Activated T-helper 1 cell treated with Interleukin-2 at 50 U/mL for 16 hours (primary cell): ENCODE results near the gene MYL6B.
"Not testable (repeated sequence)": the region's sequence is repeated elsewhere in the genome, so short reads cannot be mapped to it uniquely, and the experiment has no call there.

ENCODE experiments used
- DNase-seq: peaks from one replicate; pipeline ENCODE4 v3.0.0-alpha.2; 2020; ENCODE audit warnings: low read depth

MYL6B gene

DNA sequence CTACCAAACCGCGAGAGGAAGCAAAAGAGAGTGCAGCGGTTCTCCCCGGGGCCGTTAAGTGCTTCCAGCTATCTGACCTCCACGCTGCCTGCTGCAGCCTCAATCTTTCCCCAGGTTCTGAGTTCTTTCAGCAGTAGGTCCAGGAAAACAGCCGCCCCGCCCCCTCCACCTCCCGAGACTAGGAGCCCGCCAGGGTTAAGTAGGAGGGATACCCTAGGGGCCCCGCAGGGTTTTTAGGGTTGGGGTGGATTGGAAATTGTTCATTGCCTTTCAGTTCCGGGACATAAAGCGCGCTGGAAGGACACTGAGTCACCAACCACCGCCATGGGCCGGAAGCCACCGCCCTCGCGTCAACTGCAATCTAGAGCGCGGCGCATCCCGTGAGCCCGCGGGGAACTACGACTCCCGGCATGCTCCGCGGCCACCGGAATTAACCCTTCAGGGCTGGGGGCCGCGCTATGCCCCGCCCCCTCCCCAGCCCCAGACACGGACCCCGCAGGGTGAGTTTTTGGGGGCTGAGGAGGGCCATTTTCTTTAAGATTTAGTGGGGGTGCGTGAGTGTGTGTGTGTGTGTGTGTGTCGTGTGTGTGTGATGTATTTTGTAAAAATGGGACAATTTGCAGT lies at the start of gene MYL6B:
TSS of gene MYL6B (plus strand) at position 456 of the 624 bp plus-strand sequence. CDS start 1,332 bp downstream, outside the sequence.
- DNase-seq = peak; percentile 86

DNA sequence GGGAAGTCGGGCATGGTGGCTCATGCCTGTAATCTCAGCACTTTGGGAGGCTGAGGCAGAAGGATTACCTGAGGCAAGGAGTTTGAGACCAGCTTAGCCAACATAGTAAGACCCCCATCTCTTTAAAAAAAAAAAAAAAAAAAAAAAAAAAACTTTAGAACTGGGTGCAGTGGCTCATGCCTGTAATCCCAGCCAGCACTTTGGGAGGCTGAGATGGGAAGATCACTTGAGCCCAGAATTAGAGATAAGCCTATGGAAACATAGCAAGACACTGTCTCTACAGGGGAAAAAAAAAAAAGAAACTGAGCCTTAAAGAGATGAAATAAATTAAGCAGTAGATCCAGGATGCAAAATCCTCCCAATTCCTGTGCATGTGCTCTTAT lies 49.7 kb upstream of the MYL6B start:
- no peak for DNase-seq

DNA sequence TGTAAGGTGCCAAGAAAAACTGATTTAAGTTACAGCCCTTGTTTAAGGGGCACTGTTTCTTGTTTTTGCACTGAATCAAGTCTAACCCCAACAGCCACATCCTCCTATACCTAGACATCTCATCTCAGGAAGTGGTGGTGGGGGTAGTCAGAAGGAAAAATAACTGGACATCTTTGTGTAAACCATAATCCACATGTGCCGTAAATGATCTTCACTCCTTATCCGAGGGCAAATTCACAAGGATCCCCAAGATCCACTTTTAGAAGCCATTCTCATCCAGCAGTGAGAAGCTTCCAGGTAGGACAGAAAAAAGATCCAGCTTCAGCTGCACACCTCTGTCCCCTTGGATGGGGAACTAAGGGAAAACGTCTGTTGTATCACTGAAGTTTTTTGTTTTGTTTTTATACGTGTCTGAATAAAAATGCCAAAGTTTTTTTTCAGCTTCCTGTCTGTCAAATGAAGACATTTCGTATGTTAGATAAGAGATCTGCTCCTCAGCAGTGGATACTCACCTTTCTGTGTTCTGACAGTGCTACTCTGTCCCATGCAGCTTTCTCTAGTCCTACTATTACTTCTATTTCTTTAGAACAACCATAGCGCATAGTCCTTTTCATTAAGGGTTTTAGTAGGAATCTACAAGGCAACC lies 49.2 kb upstream of the MYL6B start:
- DNase-seq = no peak

DNA sequence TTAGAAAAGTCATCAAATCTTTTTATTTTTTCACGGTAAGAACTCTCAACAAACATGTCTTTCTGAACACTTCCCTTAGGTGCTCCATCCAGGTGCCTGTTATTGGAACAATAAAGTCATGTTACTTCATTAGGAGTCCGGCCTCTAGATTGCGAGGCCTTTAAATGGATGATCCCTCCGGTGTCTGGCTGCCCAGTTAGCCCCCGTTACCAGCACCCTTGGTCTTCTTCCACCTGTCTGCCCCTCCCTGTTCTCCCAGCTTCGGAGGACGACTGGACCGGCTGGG lies 48.6 kb upstream of the MYL6B start:
- no peak for DNase-seq

DNA sequence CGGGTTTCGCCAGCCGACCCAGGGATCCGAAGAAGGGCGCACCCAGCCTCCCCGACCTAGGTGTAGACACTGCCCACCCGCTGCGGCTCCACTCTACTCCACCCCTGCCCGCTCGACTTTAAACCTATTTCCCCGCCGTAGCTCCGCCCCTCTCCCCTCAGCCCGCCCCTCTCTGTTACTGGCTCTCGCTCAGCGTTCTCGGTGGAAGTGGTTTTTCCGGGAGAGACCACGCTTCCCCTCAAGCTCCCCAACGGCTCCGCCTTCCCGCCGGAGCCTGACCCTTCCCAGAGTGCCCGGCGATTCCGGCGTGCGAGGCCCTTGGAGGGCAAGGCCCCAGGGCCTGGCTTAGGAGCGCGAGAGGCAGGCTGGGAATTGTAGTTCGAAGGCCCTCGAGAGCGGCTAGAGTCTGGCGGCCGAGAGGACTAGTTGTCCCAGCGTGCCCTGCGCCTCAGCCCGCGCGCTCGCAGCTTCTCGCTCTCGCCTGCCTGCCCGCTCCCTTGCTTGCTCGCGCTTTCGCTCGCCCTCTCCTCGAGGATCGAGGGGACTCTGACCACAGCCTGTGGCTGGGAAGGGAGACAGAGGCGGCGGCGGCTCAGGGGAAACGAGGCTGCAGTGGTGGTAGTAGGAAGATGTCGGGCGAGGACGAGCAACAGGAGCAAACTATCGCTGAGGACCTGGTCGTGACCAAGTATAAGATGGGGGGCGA lies 48.1 kb upstream of the MYL6B start, which contains the start of gene PA2G4:
TSS of gene PA2G4 (plus strand) at position 451 of the 706 bp plus-strand sequence. CDS start at position 630, 179 bp downstream.
- peak; percentile 95 for DNase-seq

DNA sequence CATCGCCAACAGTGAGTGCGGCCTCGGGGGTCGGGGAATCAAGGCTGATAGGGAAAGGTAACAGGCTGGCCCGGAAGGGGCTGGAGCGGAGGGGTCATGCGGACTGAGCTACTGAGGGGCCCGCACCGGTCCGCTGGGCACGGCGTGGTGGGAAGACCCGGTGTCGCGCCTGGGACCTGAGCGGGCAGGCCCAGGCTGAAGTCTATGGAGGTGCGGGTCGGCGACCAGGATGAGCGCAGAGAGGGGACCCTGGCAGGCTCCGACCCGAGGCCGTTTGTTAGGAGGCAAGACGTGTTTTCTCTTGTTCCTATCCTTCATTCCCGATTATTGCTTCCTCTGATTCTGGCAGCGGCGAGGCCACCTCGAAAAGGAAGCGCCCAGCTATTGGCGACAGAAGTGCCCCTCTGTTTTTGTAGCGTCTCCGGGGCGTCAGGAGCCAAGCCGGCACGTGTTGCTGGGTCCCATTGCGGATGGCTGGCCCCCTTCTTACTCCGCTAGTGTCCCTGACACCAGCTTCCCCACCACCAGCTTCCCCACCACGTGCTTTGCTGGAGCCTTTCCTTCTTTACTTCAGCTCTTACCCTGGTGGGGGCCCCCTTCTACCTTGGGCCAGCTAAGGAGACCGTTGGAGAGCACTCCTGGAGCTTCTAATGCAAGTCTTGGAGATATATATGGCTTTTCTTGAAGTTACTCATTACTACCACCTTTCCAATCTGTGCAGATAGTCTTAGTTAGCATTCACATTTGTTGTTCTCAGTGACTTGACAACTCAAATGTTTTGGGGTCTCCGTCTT lies 47.4 kb upstream of the MYL6B start:
- DNase-seq = no peak

DNA sequence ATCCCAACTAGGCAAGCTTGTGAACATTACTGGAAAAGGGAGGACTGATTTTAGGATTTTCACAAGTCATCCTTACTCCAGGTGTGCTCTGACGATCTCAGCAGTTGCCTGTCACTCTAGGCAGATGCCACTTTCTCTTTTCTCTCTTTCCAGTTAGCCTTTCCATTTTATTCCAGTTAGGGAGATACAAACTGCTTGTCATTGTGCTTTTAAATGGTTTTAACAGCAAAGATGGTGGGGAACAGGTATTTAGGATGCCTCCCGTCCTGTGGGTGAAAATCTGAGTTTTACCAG lies 46.8 kb upstream of the MYL6B start:
- DNase-seq = no peak

DNA sequence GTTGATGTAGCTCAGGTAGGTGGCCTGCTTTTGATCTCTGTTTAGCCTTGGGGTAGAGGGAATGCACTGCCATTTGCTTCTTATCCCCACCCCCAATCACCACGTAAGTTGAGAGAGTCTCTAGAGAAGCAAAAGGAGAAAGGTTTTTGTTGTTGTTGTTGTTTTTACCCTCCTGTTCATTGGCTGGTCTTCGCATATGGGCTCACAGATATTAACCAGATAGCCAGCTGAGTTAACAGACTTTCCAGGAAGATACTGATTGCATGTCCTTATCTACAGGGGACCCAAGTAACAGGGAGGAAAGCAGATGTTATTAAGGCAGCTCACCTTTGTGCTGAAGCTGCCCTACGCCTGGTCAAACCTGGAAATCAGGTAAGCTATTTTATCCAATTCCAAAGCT lies 45.1 kb upstream of the MYL6B start:
- no peak for DNase-seq

DNA sequence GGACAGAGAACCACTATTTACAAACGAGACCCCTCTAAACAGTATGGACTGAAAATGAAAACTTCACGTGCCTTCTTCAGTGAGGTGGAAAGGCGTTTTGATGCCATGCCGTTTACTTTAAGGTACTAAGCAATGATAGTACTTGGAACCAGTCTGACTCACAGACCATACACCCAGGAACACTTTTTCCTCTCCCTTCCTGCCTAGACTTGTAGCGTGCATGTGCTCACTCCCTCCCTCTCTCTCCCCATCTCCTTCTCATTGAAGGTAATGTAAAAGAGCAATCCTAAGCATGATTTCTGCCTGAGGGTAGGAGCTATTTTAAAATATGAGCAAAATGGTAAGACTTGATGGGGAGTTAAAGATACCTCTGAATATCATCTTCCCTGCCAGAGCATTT lies 41.8 kb upstream of the MYL6B start:
- no peak for DNase-seq

DNA sequence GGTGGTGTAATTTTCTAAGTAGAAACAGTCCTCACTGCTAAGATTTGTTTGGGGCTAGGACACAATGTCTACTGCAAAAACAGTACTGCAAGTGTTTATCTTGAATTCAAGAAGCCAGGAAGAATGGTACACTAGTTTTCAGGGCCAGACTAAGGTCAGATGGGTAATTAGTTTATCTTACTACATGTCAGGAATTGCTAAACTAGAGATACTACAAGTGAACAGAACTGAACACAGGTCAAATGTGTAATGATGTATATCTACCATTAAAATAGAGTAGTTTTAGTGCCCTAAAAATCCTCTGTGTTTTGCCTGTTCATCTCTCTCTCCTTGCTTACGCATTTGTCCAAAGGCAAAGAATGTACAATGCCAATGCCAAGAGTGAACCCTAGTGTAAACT lies 38.3 kb upstream of the MYL6B start:
- no peak for DNase-seq

DNA sequence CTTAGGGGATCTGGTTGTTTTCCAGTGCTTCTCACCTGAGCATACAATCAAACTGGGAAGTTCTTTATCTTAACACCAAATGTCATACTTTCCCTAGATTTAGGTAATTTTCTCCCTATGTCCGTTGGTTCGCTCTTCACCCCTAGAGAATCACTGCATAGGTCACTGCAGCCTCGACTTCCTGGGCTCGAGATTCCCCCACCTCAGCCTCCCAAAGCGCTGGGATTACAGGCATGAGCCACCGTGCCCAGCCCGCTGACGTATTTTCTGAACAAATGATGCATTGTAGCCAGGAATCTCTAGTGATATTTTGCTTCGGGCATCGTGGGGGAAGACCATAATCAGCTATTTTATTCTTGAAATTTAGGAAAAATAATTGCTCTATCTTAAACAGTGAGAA lies 37.1 kb upstream of the MYL6B start:
- DNase-seq = no peak

DNA sequence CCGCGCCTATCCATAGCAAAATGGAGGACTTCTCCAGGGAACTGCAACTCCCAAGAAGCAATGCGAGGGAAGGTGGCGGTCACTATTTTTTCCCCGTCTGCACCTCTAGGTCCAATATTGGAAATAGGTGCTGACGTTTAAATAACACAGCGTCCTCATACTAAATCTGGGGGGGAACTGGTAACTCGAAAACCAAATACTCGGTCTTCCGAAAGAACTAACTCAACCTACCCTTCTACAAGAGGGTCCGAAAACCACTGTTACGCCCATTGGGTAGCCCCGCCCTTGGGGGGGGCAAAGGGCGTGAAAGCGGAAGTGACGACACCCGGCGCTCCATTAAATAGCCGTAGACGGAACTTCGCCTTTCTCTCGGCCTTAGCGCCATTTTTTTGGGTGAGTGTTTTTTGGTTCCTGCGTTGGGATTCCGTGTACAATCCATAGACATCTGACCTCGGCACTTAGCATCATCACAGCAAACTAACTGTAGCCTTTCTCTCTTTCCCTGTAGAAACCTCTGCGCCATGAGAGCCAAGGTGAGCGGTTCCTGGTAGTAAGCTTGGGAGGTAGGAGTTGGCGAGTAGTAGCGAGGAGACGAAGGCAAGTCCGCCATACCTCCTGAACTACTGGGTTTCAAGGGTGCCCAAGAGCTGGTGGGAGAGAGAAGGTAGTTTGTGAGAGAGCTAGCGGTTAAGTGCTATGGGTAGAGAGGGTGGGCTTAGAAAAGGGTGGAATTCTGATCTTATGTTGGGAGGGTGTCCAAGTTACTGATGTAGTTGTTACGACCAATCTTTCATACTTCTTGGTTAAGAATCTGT lies 35.9 kb upstream of the MYL6B start, which contains the start of gene RPL41:
TSS of gene RPL41 (plus strand) at position 367 of the 815 bp plus-strand sequence.
- peak; percentile 86 for DNase-seq

DNA sequence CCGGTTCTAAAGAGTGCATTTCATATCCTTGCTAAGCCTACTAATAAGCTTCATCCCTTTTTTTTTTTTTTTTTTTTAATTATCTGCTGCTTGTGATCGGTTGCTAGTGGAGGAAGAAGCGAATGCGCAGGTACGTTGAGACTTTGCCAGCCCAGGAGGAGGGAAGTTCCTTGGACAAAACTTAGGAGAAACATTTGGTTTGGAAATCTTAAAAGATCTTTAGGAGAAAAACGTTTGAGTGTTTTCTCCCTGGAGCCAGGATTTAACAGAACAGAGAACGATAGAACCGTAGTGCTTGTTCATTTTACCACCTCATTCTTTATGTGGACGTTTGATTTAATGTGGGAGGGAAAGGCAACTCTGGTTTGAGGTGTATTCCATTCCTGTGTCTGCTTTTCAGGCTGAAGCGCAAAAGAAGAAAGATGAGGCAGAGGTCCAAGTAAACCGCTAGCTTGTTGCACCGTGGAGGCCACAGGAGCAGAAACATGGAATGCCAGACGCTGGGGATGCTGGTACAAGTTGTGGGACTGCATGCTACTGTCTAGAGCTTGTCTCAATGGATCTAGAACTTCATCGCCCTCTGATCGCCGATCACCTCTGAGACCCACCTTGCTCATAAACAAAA lies 35.2 kb upstream of the MYL6B start:
- DNase-seq = not testable (repeated sequence)

DNA sequence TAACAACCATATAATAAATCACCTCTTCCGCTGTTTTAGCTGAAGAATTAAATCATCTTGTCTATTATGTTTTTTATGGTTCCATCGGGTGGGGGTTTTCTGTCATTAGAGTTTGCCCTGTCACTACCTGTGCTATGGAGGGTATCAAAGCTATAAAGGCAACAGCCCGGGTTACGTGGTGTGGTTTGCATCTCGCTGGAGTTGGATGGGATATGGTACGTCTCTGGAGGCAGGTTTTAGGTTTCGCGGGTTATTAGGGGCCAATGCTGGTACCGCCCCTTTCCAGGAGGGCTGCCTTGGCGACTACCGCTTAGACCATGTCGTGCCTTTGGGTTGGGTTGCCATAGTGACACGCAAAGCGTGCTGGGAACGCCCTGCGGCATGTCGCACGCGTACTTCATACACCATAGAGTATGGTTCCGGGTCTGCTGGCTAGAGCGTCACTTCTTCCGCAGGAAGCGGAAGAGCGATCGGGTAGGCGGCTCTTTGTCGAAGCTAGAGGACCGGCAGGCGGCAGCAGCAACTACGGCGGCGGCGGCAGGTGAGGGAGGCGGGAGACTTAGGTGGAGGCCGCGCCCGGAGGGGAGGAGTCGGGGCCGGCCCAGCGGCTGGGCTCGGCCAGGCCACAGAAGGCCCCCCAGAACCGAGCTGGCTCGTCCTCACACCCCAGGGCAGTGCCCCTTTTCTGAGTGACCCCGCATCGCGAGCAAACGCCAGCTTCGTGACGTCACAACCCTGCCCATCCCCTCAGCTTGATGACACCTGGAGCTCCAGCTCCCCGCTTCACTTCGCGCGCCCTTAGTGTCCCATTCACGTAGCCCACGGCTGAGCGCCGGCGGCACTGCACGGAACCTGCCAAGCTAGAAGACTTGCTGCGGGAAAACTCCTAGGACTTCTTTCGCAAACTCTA lies 34.4 kb upstream of the MYL6B start, which contains the start of gene ZC3H10:
TSS of gene ZC3H10 (plus strand) at position 489 of the 910 bp plus-strand sequence. CDS start 2,297 bp downstream, outside the sequence.
- DNase-seq = peak; percentile 93

DNA sequence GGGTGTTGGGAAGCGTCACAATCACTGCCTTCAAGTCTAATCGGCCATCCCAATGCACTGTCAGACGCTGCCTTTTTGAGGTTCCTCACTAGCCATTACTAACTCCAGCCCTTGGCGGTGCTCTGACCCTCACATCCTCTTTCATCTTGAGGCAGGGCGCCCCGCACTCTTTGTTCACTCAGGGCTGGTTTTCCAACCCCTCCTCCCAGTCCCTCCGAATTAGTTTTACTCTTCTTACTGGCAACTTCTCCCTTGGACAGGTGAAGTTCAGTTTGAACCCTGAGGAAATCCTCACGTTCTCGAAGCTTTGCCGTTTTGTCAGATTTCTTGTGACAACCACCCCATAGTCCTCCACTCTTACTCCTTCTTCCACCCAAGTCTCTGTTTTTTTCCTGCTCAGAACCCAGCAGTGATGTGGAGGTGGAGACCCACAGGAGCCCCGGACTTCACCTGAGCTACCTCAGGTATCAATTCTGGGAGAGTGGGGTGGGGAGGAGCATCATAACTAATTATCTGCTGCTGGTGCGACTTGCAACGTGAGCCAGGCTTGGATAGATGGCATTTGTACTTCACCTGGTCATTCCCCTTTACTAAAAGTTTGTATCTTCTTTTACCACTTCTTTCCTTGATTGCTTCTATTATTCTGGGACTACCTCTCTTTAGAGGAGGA lies 33.6 kb upstream of the MYL6B start:
- DNase-seq = no peak

DNA sequence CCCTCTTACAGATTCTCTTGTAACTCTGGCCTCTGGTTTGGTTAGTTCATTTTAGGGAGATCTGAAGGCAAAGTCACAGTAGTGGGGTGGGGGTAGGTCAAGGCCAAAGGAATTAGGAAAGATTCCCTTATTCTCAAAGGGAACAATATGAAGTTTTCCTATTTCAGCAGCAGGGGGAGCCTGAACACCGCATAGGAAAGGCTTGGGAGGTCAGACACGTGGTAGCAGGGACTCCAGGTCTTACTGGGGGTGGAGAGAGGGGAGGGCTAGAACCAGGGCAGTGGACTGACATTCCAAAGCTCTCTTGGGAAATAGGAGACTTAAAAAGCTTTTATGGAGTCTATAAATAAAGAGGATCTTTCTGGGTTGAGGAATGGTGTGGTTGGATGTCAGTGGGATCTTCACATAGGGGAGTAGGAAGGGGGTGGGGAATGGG lies 33.0 kb upstream of the MYL6B start:
- peak; percentile 36 for DNase-seq

DNA sequence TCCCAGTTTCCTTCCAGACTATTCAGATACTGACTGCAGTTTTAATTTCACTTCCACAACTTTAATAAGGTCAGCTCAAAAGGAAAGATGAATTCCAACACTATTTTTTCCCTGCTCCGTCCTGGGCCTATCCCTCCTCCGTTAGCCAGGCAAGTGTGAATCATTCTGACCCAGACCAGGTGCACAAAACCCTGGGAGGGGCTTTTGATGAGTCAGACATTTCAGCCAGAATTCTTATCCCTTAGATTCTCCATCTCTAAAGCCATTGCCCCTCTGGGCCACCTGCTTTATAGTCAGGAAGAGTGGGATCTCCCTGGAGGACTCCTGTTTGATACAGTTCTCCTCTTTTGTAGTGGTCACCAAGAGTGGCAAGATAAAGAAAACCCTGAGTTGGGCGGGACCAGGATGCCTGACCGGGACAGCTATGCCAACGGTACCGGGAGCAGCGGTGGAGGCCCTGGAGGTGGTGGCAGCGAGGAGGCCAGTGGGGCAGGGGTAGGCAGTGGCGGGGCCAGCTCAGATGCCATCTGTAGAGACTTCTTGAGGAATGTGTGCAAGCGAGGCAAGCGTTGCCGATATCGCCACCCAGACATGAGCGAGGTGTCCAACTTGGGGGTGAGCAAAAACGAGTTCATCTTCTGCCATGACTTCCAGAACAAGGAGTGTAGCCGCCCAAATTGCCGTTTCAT lies 32.1 kb upstream of the MYL6B start:
- no peak for DNase-seq

DNA sequence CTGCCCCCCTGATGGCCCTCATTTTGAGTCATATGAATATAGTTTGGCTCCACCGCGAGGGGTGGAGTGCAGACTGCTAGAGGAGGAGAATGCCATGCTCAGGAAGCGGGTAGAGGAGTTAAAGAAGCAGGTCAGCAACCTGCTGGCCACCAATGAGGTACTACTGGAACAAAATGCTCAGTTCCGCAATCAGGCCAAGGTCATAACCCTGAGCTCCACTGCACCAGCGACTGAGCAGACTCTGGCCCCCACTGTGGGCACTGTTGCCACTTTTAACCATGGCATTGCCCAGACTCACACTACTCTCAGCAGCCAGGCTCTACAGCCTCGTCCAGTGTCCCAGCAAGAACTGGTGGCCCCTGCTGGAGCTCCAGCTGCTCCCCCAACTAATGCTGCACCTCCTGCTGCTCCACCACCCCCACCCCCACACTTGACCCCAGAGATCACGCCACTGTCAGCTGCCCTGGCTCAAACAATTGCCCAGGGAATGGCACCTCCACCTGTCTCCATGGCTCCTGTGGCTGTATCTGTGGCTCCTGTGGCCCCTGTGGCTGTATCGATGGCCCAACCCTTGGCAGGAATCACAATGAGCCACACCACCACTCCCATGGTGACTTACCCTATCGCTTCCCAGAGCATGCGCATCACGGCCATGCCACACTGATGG lies 31.1 kb upstream of the MYL6B start:
- DNase-seq = no peak
